NCI-H460 (cell line): Measurements from ENCODE around the gene CHCHD6. TPM values are rescaled to one million over a fixed set of nuclear protein-coding genes. Genes with fewer than 3 reads are reported as not detected.
A peak's percentile ranks its signal among the peaks of the same experiment; 100 is the strongest.

ENCODE experiments used
- DNase-seq: peaks from one replicate; pipeline ENCODE4 v3.0.0-alpha.2; 2016; ENCODE audit warnings: low read depth; ENCODE audit errors: extremely low read depth
- total RNA-seq: library from RNA; depleted of rRNA; stranded (reverse); fragments of >200 nt; shearing (Covaris generic); gene quantifications from 2 replicates; pipeline ENCODE4 v1.2.3, GENCODE V29; 2014

Gene CHCHD6
- total RNA-seq, 1 experiment from 2014 or later: 24.2 TPM

DNA sequence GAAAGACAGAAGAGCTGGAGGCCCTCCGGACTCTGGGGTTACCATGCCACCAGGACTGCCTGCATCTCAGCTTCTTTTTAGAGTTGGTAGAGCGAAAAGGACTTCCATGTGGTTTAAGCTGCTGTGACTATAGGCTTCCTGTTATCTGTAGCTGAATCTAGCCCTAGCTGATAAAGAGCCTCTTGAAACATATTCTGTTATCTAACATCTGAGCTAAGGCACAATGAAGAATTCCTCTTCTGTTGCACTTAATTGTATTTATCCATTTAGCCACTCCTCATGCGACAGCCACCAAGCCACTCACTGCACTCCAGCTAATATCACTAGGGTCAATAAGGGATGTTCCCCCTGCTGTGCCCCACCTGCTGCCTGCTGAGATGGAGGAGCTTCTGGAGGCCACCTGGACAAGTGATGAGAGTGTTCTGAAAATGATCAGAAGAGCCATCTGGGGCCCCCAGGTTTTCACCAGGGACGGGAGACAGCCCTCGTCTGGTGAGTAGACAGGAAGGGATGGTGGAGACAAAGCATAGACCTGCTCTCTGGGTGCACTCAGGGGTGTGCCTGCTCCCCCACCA lies 184.2 kb downstream of the CHCHD6 start:
- DNase-seq: no peak

DNA sequence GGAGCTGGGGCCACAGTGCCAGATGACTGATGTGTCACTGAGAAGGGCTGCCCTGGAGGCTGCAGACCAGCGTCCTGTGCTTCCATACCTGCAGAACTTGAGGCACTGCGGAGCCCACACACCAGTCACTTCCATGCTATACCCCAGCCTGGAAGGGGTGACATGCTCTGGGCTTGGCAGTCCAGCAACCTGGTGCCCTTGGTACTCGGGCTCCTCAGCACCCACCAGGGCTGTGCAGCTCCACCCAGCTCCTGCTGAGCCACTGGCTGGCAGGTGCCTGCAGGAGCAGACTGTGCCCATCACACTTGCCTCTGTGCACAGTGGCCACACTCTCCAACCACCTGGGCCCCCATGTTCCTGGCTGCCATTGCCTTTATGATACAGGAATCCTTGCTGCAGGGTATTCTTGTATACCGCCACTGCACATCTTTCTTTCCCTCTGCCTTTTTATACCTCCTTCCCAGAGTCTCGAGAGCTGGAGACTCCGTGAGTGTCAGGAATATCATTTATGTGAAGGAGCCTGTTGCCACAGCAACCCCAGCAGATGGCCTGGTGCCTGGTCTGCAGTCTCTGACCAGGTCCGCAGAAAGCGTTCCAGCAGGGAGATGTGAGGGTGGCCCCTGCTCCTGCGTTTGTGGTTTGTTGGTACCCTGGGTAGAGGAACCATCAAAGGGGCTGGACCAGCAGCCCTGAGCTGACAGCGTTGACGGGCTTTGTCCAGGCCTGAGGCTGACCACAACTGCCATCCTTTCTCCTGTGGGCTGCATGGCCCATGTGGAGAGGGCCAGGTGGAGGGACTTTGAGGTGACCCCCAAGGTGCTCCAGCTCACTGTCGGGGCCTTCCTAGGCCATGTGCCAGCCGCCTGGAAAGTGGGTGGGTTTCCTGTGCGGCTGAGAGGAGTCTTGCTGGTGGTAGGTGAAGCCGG lies 185.5 kb downstream of the CHCHD6 start:
- no peak for DNase-seq

DNA sequence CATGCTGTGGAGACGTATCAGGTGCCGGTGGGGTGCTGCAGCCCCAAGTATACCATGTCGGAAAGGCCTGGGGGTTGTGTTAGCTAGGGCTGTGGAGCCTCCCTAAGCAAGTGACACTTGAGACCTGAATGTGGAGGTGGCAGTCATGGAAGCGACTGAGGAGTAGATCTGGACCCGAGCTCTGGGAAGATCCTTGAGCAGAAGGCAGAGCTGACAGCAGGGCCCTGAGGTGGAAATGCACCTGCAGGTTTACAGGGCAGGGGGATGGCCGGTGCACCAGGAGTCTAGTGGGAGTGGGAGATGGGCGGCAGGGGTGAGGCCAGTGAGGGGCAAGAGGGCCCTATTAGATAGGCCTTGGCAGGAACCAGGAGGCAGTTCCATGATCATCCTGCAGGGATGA lies 187.1 kb downstream of the CHCHD6 start:
- no peak for DNase-seq

DNA sequence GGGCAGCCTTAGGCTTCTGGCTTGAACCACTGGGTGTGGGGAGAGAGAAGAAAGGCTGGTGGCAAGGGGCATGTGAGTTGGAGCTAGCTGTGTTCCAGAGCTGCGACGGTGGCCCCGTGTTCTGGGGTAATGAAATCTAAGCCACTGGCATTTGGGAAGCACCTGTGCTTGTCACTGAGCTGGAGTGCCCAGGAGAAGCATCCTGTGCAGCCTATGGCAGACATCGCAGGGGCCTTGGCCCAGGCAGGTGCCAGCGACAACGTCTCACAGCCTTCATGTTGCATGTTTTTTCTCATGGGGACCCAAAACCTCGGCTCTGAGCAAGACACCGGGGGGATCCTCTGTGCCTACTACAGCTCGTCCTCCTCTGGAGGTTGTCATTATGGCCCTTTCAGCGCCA lies 187.8 kb downstream of the CHCHD6 start:
- no peak for DNase-seq

DNA sequence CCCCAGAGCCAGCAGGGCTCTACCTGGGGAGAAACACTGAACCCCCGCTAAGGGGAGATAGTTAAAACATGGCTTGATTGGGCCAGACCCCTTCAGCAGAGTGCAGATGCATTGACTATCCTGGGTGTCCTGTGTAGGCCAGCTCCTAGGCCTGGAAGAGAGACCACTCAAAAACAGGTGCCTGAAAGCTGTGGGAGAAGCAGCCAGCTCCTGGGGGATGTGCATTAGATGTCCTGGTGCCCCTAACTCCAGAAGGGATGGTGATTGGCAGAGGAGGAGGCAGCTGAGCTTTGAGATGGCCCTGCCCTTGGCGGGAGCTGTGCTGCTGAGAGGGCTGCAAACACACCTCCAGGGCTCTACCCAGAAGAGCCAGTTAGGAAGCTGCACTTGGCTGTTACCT lies 189.6 kb downstream of the CHCHD6 start:
- no peak for DNase-seq

DNA sequence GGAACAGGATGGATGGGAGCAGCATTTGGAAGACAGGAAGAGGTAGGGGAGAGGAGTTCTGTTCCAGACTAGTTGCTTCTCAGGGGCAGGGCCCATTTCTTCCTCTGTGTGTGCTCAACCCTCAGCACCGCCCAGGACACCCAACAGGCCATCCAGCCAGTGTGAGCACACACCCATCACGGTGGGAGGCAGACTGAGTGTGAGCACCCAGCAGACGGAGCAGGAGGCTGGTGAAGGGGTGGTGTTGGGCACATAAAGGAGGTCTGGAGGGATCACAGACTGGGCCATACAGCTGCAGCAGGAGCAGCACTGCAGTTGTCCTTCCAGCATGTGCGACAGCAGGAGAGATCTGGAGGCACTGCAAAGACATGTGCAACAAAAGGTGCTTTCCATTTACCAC lies 190.4 kb downstream of the CHCHD6 start:
- DNase-seq: no peak

DNA sequence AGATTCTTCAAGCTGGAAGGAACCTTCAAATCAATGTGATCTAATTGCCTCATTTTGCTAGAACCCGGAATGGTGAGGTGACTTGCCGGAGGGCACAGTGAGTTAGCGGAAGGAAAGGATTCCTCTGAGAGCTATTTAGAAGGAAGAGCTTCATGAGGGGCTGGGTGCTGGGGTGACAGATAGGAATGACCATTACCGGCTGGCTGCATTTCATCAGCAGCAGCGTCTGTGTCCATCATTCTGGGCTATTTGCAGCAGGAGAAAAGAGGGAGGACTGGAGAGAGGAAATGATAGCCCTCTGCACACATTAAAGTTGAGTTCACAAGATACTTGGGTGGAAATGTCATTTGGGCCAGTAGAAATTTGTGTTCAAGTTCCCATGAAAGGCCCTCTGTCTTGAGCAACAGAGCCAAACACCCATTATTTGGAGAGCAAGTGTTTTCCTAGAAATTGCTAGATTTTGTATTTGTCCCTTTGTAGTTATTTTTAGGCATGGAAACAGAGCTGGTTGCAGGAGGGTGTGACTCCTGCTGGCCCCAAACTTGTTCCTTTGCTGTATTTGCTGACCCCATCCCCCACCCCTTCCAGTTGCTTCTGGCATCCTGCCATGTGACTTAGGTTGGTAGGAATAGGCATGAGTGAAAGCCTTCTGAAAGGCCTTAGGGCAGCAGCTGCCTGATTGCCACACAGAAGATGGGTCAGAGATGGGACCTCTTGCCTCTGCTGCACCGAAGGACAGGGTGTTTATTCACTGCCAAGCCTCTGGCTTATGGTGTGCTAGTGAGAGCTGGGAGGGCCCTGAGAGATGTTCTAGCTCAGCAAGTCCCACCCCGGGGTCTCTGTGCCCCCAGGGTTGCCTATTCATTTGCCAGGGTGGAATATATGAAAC lies 191.4 kb downstream of the CHCHD6 start:
- DNase-seq: no peak

DNA sequence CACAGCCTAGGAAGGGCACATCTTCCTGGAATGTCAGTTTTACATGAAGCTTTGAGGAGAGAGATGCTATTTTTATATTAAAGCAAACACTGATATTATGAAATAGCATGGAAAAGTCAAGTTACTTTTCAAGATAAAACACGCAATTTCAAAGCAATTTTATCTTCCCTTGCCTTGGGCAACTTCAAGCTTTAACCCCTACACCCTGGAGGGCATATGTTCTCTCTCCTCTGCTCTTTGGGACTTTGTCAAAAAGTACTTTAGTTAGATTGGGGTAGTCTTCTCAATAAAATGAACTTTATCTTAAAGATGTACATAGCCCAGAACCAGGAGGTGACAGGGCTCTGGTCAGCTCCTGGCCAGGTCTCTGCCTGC lies 192.0 kb downstream of the CHCHD6 start:
- DNase-seq: no peak

DNA sequence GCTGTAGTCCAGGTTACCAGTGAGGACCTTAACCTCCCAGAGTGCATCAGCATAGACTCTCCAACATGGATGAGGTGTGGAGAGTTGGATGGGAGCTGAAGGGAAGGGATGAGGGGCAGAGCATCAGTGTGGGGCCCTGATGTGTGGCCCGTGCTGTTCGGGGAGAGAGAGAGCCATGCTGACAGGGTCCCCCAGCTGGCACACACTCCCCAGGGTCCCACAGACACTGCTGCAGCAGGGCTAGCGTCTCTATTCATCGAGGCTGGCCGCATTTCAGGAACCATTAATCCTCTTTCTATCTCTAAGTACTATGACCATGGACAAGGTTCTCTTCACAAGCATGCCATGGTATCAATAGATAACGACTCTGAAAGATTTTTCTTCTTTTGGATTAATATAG lies 192.9 kb downstream of the CHCHD6 start:
- DNase-seq: no peak

DNA sequence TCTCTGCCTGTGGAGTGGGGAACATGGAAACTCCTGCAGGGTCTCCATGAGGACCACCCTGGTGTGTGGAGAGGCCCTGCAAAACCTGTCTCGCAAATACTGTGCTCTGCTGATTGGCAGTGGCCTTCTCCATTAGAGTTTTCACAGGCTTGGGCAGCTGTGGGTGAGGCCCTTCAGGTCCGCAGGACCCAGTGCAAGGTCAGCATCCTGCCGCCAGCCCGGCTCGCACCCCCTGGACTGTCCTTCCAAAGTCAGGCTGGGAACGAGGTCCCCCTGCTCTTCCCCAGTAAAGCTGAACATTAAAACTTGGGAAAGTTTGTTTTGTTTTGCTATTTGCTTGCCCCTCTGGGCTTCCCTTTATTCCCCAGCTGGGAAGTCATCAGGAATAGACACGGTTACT lies 193.9 kb downstream of the CHCHD6 start:
- DNase-seq: no peak

DNA sequence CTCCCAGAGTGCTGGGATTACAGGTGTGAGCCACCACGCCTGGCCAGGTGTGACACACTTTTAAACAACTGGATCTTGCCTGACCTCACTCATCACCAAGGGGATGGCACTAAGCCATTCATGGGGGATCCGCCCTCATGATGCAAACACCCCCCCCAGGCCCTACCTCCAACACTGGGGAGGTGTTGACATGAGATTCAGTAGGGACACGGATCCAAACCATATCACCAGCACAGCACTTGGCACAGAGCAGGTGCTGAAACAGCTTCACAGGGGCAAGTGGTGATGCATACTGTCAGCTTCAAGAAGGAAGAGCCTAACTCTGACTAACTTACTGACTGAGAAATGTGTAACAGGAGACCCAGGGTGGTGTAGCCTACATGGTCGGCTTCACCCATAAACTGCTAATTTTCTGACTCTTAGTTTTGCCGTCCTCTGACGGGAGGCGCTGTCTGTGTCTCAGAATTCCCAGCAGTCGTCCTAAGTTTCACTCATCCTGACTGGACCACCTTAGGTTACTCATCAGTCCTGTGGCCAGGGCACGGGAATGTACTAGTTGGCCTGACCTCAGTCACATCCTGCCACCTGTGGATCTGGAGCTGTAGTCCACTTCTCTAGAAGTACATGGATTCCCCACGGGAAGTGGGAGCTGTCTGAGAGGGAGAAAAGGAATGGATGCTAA lies 197.0 kb downstream of the CHCHD6 start:
- no peak for DNase-seq

DNA sequence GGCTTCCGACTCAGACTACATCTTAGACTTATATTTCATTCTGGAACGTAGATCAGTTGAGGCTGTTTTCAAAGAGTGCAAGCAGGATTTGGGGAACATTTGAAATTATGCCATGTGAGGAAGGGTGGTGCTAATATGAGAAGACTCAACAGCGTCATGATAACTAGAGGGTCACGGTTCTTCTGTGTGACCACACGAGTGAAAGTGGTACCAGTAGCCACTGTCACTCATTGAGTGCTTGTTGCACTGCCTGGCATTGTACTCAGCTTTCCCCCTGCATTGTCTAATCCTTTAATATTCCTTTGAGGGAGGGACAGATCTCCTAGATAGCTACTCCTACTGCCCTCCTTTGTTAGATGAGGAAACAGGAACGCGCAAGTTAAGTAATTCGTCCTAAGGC lies 197.6 kb downstream of the CHCHD6 start:
- no peak for DNase-seq

DNA sequence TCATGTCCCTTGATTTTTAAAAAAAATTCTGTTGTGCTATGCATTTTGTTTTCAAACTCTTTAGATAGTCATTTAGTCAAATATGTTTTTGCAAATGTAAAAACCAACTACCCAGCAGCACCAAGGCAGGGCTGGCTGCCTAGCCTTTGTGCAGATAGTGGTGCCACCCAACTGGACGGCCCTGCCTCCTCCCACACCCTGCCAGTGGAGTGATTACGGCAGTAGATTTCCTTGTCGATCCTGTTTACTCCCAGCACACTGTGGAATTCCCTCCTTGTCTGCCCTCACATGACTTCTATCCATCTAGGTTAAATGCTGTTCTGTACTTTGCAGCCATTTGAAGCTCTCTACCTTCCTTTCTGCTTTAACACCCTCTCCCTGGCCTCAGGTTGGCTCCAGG lies 199.5 kb downstream of the CHCHD6 start:
- DNase-seq: no peak

DNA sequence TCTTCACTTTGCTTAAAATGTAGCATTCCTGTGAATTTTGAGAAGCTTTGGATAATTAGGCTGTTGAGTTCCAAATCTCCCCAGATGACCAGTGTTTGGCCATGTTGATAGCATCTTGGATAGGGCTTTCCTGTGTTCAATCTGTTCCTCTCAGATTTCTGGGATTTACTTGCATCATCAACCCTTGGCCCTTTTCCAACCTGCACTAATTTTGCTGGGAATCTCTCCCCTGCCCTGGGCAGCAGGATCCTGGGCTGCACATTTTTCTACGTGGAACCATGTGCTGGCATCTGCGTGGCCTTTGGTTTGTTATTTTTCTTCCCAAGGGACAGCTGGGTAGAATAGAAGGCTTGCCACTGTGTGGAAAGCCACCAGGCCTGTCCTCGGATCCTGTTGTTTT lies 203.5 kb downstream of the CHCHD6 start:
- DNase-seq: no peak

DNA sequence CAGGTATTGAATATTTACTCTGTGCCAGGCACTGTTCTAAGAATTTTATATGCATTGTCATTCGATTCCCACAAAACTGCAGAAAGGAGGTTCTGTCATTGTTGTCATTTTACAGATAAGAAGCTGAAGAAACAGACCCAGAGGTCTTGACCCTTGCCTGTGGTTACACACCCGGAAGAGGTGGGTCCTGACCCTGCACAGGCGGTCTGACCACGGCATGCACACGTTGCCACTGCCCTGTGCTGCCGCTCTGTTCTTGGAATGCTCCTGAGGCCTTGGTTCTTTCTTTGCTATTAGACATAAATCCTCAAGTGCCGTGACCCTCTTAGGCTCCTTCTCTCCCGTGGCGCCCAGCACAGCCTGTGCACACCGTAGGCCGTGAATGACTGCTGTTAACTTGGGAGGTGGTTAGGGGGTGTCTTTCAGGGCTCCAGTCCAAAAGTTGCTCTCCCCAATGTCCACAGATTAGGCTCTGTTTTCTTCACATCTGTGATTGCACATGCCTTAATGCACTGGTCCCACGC lies 204.8 kb downstream of the CHCHD6 start:
- DNase-seq: no peak

DNA sequence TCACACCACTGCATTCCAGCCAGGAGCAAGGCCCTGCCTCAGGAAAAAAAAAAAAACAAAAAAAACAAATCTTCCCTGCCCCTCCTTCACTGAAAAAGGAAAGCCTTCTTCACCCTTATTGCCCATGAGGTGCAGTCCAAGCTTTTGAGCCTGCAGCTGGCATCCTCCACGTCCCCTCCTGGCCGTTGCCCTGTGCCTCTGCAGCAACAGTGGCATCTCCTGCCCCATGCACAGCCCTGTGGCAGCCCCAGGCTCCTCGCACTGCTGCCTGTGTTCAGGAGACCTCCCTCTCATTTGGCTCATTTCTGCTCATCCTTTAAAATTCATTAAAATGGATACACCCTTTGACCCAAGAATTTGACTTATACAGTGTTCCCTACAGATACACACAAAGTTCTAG lies 206.2 kb downstream of the CHCHD6 start:
- DNase-seq: no peak

DNA sequence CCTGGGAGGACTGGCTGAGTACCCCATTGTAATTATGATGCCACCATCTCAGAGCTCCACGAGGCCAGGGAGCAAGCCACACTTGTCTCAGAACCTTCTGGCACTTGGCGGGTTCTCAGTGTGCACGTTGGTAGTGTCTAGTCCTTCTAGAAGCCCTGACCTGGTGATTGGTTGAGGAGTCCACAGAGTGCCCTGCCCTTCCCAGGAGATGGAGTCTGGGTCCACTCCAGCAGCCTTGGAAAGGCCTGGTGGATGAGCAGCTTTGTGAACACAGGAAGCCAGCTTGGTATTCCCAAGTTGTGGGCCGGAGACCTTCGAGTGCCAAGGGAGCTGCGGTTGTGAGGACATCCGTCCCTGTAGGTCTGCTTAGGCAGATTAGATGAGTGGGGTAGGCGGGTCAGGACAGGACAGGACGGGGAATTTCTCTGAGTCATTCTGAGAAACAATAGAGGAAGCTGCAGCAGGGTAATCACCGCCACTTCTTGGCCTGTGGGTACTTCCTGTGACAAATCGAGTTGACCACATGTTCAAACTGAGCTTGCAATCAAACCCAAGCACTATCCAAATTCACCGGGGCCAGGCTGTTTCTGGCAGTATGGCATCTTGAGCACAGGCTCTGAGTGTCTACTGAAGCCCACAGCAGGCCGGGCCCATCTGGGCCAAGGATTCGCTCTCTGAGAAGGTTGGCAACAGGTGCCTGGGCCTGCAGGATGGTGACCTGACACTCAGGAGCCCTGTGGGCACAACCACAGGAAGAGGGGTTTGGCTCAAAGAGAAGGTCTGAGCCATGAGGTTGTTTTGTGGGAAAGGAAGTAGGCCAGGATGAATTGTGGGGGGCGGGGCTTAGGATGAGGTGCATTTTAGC lies 207.4 kb downstream of the CHCHD6 start:
- peak; percentile 12 for DNase-seq

DNA sequence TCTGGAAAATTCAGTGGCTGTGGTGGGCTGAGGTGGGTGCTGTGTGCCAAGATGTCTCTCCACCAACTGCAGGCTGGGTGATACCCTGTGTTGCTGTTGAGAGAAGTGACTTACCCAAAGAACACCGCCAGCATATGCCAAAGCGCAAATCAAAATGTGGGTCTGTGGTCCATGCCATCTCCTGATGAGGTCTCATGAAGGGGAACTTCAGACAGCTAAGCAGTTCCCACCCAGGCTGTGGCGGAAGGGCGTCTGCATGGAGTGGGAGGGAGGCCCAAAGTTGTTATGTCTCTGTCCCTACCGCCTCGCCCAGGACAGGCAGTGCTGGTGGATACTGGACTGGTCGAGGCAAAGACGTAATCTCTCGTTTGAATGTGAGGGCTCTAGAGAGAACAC lies 208.0 kb downstream of the CHCHD6 start:
- DNase-seq: no peak

DNA sequence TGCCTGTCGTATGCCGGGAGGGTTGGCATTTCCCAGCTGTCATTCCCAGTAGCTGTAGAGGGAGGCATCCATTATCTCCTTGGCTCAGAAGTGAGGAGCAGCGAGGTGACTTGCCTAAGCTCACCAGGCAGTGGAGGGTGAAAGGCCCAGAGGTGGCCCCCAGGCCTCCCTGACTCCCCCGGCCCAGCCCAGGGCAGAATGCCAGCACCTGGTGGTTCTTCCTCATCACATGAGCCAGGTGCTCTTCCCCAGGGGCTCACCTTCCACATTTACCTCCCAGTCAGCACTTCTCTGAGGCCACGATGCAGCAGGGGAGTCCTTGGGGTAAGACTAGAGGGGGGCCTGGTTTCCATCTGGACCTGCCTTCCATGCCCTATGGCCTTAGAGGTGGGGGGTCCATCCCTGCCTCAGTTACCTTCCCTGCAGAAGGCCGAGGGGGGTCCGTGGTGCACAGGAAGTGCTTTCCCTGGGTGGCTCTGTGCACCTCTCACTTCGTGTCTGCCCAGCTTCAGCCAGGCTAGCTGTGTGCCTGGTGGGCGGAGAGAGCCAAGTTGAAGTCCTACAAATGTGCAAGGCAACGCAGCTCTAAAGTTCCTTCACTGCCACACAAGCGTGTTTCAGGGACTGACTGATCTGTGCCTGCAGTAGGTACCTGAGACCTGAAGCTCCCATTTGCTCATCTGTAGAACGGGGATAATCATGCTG lies 208.6 kb downstream of the CHCHD6 start:
- DNase-seq: no peak
